ENCODE measurements around the gene NPFF.
"Not testable (repeated sequence)": the region's sequence is repeated elsewhere in the genome, so short reads cannot be mapped to it uniquely, and the experiment has no call there.

Gene NPFF

DNA sequence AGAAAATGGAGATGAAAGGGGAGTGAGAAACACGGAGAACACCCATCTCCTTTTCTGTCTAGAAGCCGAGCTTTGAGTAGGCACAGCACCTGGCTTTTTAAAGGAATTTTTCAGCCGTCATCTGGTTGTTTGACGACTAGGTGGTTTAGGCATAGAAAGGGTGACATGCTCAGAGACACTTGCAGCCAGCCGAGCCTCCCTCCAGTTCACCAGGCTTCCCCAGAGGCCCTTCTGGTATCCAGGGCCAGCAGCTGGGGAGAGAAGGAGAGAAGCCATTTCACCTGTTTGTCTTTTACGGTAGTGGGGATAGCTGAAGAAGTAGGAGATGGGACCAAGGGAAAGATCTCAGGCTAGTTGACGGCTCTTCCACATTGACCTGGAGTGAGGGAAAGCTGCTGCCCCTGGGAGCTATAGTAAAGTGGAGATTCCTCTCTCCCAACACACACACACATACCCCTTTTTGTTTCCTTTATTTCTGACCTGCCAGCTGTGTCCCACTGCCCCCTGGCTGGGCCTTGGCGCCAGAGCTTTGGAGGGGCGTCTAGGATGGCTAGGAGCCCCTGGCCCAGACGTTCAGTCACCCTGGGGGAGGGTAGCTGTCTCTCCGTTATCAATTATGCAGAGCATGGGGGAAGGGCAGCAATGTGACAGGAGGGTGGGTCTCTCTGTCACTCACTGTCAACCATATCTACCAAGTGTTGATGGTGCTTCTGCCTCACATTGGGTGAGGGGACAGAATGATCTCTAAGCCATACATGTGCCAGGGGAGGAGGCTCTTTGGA, 13.5 kb downstream of the NPFF start:
- DNase-seq, result peak in 1 of 2 experiments; percentile 27

DNA sequence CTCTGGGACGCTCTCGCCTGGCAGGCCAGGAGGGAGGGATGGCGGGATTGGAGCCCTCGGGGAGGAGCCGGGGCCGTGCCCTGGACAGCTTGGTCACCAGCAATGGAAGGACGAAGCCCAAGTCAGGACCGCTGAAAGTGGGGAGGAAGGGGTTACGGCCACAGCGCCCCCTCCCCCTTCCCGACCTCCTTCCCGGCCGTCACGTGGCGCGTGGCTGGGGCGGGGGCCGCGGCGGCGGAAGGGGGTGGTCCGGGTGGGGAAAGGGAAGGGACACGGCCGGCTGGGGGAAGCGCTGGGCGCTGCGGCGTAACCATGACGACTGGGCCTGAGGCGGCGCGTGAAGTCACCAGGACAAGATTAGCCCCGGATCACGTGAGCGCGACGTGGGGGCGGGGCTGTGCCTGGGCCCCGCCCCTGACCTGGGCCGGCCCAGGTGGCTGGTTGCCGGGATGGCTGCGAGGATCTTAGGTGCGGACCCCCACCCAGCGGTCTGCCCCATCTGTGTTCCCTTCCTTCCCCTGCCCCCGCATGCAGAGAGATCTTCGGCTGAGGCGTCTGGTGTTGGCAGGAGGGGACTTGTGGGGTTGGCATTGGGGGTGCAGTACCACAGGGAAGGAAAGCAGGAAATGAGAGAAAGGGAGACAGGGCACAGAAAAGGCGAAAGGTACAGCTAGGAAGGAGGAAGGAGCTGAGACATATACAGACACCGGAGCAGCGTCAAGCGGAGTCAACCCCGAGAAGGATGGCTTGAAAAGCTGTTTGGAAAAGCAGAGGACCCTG, 14.3 kb downstream of the NPFF start:
- DNase-seq, result peak; percentile 82 to 91

DNA sequence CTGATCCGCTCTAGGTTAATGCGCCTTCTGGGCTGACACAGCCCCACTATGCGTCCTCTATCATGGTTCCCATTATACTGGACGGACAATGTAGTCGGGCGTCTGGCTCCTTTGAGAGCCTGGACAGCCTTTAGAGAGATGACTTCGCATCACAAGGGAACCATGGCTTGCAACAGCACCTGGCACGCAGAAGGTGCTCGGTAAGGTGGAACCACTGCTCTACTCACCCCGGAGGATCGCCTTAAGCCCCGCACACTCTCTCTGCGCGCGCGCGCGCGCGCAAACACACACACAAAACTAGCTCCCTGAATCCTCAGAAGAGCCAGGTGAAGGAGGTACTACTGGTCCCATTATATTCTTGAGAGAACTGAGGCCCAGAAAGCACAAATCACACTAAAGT, 15.1 kb downstream of the NPFF start:
- peak in 1 of 2 experiments; percentile 68 for DNase-seq

DNA sequence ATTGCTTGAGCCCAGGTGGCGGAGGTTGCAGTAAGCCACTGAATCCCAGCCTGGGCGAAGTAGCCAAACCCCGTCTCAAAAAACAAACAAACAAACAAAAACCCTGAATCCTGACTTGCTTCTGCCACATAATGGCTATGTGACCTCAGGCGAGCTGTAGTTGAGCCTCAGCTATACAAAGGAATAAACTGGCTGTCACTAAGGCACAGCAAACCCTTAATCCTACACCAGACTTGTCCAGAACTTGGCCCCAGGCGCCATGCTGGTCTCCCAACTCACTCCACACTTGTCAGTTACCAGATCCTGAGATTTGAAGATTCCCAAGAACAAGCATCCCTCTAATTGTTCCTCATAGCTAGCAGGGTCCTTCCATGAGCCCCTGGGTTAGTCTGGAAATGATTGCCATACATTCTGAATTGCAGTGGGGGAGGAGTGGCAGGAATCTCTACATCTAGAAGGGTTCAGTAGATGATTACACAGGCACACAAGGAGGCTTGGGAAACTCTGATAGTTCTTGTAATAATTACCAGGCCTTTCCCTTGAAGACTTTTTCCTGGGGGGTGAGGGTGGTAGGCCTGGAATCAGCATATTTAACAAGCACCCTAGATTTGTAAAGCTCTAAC, 17.9 kb downstream of the NPFF start:
- no peak for DNase-seq

DNA sequence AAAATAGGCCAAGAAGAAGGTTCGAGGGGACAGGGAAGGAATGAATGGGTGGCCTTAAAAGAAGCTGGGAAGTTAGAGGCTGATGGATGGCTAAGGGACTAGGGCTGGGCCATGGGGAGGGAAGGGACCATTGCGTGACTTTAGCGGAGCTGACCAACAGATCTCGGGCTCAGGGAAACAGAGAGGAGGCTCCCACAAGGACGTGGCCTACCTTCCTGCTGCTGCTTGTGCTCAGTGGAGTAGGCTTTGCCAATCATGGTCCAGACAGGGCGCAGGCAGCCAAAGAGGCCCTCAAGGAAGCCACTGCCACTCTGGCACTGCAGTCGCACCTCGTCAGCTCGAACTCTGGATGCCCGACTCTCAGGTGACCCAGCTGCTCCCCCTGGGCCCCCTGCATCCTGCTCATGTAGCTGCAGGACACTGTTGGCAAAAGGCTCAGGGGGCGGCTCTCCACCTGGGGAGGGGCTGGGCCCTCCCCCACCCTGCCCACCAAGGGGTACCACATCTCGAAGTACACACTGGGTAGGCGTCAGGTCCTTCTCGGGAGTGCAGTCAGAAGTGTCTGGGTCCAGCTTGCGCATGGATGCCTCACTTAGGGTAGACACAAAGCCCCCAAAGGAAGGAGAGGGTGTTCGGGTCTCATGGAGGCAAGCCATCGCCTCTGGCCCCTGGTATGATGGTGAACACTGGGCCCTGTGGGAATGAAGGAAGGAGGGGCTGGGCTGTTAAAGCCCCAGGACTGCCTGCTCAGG, 20.4 kb downstream of the NPFF start:
- no peak for DNase-seq

DNA sequence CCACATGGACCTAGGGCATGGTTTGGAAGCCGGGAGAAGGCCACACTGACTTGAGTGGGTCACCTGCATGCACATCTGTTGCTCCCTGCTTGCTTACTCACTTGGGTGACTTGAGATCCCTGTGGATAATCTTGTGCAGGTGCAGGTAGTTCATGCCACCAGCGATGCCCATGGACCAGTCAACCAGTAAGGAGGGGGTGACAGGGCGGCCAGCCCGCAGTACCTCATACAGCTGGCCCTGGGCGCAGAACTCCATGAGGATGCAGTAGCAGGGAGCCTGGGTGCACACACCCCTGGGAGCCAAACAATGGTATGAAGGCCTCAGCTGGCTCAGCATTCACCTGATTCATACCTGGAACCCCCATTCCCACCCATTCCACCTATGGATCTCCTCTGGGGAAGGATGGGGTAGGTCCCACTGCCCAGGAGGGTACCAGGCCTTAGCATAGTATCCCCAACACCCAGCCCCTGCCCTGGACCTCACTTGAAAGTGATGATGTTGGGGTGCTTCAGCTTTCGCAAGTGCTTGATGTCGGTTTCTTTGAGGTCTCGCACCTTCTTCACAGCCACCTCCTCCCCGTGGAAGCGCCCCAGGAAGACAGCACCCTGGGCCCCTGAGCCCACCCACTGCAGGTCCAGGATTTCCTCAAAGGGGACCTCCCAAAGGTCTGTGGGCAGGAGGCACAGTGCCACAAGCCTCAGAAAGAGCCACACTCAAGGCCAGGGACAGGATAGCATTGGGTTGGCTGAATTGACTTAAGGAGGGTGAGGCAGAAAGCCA, 21.1 kb downstream of the NPFF start:
- DNase-seq, result no peak

DNA sequence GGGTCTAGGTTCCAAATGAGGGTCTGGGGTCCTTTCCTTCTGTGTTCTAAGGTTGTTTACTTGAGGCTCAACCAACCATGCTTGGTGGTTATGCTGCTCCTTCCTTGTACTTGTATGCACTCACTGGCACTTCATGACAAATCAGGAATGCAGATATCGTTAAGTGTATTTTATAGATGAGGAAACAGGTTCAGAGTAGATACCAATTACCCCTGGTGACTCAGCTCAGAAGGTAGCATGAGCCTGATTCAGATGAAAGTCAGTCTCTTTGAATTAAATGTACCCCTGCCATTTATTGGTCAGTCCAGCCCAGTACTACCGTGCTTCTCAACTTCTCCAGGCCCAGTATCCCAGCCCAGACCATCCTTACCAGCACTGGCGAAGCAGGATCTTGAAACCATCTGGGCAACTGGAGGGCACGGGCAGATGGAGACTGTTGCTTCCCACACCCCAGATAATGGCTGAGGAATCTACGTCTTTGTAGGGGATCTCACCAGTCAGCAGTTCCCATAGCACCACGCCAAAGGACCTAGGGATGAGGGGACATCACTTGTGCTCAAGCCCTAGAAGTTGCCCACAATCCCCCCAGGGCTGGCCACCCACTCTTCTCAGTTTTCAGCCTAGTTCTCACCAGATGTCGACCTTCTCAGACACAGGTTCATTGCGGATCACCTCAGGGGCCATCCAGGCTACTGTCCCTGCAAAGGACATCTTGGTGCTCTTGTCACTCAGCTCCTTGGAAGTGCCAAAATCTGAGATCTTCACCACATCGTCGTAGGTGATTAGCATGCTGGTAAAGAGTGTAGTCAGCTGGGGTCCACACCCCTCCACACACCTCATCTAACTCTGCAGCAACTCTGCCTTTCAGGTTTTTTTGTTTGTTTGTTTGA, 22.4 kb downstream of the NPFF start:
- no peak for DNase-seq

DNA sequence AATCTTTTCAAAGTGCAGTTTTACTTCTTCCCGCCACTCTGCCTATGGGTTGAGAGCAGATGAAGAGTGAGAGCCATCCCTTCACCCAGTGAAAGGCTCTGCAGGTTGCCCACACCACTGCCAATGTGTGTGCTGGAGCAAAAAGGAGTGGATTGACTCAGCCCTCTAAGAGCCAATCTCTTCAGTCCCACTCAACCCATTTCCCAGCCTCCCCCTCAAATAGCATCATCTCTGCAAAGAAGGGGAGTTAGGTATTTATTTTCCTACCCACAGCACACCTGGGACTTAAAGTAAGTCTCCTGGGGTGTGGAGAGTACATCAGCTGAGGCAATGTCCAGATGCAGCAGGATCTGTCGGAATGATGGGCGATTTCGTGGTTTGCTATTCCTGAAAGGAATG, 23.3 kb downstream of the NPFF start:
- DNase-seq, result no peak

DNA sequence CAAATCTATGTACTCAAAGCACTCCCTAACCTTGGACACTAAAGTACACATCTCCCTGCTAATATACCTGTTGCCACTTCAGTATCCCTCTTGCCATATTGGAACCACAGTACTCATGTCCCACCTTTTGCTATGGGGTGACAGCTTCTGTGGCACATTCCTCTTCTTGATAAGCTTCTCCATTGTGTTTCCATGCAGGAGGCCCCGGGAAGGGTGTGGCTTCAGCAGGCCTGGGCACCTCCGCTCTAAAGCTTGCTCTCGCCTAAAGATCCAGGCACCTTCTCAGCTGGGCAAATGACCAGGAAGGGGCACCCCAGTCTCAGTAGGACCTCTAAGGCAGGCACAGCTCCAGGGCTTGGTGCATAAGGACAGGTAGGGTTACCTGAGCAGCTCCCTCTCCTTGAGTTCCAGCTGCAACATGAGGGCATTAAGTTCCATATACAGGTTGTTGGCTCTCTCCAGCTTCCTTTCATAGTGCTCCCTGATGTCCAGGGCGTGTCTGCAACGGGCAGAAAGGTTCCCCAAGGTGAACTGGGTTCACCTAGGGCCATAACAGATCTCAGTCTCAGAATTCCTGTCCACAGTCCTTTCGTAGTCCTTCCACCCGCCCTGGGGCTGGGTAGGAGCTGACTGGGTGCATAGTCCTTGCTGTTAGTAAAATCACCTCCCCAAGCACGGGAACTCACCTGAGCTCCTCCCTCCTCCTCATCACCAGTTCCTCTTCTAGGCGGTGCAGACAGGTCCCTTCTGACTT, 23.9 kb downstream of the NPFF start:
- DNase-seq, result no peak

DNA sequence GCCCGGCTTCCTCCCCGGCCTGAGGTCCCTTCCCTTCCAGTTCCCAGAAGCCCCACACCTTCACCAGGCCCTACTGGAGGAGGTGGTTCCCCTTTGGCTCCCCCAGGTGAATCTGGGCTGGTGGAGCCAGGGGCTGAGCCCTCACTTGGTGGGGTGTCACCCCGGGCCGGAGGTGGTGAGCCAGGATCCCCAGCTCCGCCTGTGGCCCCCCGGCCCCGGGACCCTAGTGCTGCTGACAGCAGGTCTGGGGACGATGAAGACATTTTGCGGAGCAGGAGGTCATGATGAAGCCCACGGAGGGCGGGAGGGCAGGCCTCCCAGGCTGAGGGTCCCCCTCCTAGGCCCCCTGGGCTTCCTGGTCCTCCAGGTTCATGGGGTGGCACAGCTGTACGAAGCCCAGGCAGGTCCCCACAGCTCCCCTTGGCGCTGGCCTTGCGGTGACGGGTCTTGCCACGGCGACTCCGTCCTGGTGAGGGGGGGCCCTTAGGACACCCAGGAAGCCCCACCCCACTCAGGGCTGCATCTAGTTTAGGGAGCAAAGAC, 24.6 kb downstream of the NPFF start:
- DNase-seq, result no peak

DNA sequence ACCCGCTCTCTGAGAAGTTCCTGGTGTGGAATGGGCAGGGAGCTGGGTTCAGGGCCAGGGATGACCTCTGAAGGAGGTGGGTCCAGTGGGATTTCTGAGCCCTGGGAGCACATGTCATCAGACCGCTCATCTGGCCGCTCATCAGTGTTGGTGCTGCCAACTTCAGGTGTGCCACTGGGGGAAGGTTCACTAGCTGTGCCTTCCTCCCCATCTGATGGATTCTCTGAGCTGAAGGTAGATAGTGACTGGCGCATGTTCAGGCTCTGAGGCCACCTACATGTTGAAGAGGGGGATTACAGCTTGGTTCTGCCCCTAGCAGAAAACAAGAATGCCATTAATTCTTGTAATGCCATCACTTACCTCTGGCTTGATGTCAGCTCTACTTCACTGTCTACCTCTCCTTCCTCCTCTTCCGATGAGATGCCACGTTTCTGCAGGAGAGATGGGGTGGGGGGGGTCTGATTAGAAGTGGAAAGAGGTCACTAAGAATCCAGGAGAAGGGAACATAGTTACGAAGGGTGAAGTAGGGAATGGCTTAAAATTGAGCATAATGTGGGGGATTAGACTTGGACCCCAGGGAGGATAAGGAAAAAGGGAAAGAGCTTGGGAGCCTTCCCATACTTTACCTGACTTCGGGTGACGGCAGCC, 25.2 kb downstream of the NPFF start:
- peak in 1 of 2 experiments; percentile 39 for DNase-seq

DNA sequence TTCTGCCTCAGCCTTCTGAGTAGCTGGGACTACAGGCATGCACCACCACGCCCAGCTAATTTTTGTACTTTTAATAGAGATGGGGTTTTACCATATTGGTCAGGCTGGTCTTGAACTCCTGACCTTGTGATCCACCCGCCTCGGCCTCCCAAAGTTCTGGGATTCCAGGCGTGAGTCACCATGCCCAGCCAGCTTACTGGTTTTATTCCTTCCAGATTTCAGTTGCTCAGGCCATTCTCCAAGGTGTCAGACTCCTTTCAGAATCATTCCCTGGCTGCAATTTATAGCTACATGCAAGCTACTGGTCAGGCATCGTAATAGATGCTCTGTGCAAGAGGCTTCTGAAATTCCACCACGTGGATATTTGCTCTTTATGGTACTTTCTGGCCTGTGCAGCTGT, 25.8 kb downstream of the NPFF start:
- not testable (repeated sequence) for DNase-seq

DNA sequence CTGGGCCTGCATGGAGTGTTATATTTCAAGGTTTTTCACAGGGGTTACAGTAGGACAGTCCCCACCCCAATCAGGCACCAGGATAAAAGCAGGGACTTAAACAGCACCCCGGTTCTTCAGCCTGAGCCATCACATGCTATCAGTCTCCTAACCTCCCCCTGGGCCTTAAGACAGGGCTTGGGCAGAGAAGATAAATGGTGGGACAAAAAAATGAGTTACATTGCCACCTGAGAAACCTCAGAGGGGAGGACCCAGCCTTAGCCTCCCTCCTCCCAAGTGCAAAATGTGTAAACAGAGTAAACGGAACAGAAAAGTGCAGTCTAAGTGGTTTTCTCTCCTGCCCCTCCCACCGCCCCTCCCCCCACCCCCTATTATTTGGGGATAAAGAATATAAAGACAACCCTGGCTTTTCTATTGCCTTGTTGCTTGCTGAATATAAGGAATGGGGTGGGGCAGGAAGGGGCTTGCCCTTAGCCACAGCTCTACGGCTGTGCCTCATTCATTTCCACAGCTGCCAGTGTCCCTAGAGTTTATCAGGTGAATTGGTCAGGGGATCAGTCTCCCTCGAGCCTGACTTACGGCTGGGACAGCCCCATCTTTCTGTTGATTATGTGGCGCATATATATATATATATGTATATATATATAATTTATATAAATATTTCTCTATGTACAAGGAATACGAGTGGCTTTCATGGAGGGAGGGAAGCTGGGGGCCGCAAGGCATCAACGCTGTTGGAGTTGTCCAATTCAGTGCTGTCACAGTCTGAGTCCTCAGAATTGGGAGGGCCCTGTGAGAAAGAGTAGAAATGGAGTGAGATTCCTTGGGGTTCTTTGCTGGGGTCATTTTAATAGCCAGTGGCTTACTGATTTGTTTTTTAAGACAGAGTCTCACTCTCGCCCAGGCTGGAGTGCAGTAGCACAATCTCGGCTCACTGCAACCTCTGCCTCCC, 26.5 kb downstream of the NPFF start:
- DNase-seq, result no peak

DNA sequence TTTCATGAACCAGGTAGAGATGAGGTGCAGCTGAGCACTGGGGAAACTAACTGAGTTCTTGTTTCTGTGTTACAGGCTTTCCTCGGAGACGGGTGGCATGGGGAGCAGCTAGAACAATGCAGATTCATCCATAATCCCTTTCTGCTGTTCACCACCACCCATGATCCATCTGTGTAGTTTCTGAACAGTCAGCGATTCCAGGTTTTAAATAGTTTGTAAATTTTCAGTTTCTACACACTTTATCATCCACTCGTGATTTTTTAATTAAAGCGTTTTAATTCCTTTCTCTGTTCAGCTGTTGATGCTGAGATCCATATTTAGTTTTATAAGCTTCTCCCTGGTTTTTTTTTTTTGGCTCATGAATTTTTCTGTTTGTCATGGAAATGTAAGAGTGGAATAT, 28.0 kb downstream of the NPFF start:
- no peak for DNase-seq

DNA sequence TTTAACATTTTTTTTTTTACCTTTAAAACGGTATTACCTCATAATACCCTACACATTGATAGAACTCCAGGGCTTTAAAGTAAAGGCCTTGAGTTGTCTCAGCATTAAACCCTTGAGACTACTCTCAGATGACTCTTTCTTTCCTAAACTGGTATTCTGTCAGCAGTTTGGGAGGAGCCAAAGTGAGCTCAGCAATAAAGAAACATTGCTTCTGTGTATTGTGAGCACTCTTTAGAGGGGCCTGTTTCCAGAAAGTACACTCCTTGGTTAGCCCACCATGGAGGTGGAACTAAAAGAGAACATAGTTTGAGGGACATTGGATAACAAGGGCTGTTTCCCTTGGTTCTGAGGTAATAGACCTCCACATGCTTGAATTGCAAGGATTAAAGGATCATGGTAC, 28.4 kb downstream of the NPFF start:
- no peak for DNase-seq

DNA sequence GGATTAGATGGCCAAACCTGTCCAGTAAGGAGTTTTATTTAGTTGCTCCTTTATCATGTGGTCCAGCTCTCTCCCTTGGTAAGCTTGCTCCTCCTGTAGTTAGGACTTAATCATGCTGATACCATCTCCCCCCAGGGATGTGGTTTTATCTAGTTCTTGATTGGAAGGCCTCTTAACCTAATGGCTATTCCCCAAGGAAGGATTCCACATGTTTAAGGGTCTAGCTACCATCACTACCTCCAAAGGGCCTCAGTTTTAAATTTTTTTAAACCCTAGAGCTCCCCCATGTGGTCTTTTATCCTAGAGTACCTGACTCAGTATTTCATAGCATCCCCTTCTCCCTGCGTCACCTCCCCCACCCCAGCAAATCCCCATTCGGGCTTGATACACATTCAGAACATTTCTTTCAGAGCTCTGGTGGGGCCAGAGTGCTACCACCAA, 30.5 kb downstream of the NPFF start:
- DNase-seq, result peak; percentile 33 to 65

DNA sequence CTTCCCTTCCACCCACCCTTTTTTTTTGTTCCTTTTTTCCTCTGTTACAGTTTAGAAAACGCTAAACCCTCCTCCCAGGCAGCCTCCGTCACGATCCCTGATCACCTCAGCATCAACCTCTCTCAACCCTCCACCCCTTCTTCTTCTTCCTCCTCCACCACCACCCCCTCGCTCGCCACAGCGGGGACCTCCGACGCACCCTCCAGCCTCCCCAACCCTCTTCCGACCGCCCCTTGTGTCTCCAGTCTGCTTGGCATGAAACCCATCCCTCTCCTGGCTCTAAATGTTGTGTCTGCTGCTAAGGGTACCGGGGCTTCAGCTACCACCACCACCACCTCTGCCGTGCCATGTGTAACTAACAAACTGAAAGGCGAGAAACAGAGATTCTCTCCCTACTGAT, 32.5 kb downstream of the NPFF start:
- DNase-seq, result no peak

DNA sequence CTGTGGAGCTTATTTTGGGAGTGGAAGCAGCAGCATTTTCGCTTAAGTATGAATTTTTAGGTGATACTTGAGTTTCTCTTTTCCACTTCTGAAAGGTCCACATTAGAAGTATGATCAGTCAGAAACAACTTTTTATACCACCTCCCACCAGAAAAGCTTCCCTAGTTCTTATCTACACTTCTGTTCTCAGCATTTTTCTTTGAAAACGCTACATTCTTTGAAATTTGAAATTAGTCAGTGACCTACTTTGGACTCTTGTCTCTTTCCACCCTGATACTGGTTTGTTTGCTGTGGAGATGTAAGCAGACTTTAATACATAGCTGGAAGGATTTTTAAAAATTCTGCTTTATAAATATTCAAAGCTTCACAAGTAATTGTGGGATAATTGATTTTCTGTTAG, 33.2 kb downstream of the NPFF start:
- no peak for DNase-seq

Measured in NCI-H524 (cell line).